ENCODE data around the gene USH1C. TPM values are rescaled to one million over a fixed set of nuclear protein-coding genes. Genes with fewer than 3 reads are reported as not detected.

USH1C gene
- total RNA-seq, 4 donors from 2014 or later, result 0.29 to 3.2 TPM; not detected in 2

- no peak for DNase-seq (ENCODE audit: low spot score in 2 of 2)
- H3K4me3 ChIP-seq (ENCODE audit: low read depth, poor library complexity, severe bottlenecking), result no peak overlapping the region
- no peak for TF ChIP-seq POLR2A (IDR thresholded peaks at IDR 0.05)
- TF ChIP-seq, protein P1, sequence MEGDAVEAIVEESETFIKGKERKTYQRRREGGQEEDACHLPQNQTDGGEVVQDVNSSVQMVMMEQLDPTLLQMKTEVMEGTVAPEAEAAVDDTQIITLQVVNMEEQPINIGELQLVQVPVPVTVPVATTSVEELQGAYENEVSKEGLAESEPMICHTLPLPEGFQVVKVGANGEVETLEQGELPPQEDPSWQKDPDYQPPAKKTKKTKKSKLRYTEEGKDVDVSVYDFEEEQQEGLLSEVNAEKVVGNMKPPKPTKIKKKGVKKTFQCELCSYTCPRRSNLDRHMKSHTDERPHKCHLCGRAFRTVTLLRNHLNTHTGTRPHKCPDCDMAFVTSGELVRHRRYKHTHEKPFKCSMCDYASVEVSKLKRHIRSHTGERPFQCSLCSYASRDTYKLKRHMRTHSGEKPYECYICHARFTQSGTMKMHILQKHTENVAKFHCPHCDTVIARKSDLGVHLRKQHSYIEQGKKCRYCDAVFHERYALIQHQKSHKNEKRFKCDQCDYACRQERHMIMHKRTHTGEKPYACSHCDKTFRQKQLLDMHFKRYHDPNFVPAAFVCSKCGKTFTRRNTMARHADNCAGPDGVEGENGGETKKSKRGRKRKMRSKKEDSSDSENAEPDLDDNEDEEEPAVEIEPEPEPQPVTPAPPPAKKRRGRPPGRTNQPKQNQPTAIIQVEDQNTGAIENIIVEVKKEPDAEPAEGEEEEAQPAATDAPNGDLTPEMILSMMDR (IDR thresholded peaks at IDR 0.05), result no peak
- 83 to 84% methylated on average over 16 to 17 of the region's 17 CpGs for WGBS, 2 donors
- intact Hi-C loops (cut with DNase I; ENCODE audit: low total_unique reads), result no loop called here
These were observed 21.6 kb downstream of the USH1C start for GRCh38 chr11:17522655-17523054.

DNA sequence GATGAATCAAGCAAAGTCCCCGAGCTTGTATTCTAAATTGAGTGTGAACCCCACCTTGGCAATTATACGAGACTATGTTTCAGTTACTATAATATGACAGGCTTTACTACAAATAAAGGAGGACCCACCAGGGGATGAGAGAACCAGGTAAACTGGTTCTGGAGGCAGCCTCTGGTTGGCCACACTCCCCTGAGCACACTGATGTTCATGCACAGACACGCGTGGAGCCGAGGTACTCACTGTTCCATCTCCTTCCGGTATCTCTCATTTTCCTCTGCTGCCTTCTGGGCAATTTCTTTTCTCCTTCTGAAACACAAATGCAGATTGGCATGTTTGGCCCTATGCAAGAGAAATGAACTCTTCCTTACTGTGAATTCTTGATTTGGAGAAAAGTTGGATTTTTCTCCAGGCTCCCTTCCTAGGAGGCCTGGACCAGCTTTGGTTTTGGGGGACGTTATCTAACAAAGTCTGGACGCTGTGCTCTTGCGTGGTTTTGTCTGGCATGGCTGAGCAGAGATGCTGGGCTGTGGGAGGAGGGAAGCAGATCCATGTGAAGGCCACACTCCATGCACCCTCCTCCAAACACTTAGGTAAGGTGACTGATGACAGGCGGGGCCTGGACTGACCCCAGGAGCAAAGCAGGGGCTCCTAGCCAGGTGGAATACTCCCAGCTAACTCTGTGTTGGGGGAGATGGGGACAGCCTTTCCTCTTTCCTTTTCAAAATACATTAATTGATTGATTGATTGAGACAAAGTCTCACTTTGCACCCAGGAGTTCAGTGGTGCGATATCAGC, 22.9 kb downstream of the USH1C start:
- intact Hi-C loops (cut with DNase I; ENCODE audit: low total_unique reads), result no loop called here
- no peak overlapping the region for H3K4me3 ChIP-seq (ENCODE audit: low read depth, poor library complexity, severe bottlenecking)
- WGBS, 2 donors, result 64 to 65% methylated on average over 11 of the region's 11 CpGs
- TF ChIP-seq, protein P1 (IDR thresholded peaks at IDR 0.05), result no peak
- no peak for TF ChIP-seq POLR2A (IDR thresholded peaks at IDR 0.05)
- no peak for DNase-seq (ENCODE audit: low spot score in 2 of 2)

- intact Hi-C loops (cut with DNase I; ENCODE audit: low total_unique reads), result no loop called here
These were observed 24.9 kb downstream of the USH1C start for GRCh38 chr11:17519061-17519885.

DNA sequence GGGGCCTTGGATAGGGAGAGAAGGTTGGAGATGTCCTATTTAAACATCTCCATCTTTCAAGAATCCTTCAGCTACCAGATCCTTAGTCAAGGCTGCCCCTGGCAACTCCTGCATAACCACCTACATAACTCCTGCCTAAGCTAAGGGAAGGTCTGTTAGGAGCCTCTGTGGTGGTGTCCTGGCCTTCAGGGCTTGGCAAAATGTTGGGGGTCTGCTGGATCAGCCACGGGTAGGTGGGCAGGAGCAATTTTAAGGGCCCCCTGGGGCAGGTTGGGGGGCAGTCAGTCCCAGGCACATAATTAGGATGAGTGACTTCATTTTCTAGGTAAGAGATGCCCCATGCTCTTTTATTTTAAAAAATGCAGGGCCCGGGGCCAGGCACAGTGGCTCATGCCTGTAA, 25.9 kb downstream of the USH1C start:
- TF ChIP-seq, protein P1 (IDR thresholded peaks at IDR 0.05), result no peak
- TF ChIP-seq POLR2A (IDR thresholded peaks at IDR 0.05), result no peak
- intact Hi-C loops (cut with DNase I; ENCODE audit: low total_unique reads), result no loop called here
- no peak for DNase-seq (ENCODE audit: low spot score in 2 of 2)
- 72 to 73% methylated on average over 2 of the region's 2 CpGs for whole genome bisulfite sequencing, 2 donors
- no peak overlapping the region for H3K4me3 ChIP-seq (ENCODE audit: low read depth, poor library complexity, severe bottlenecking)

More at GRCh38 chr11:17519061-17519885, 24.9 kb downstream of the USH1C start:
- 89 to 90% methylated on average over 7 of the region's 7 CpGs for WGBS, 2 donors
- DNase-seq (ENCODE audit: low spot score in 2 of 2), result no peak
- no peak overlapping the region for H3K4me3 ChIP-seq (ENCODE audit: low read depth, poor library complexity, severe bottlenecking)
- TF ChIP-seq POLR2A (IDR thresholded peaks at IDR 0.05), result no peak
- TF ChIP-seq, protein P1 (IDR thresholded peaks at IDR 0.05), result no peak

DNA sequence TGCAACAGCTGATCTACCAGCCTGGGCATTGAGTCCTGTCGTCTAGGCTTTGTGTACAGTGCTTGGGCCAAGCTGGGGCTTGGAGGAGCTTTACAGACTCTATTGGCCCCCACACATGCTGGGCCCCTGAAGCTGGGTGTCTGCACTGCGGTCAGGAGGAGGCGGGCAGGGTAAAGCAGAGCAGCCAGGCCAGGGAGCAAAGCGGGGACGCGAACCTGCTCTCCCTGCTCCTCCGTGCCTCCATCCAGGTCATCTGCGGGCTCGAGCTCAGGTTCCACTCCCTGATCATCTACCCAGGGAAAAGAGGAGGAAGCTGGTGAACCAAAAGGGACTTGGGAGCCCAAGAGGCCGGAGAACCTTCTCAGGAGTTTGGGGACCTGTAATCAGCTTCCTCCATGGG, 27.0 kb downstream of the USH1C start:
- DNase-seq (ENCODE audit: low spot score in 2 of 2), result no peak
- no peak overlapping the region for H3K4me3 ChIP-seq (ENCODE audit: low read depth, poor library complexity, severe bottlenecking)
- TF ChIP-seq, protein P1 (IDR thresholded peaks at IDR 0.05), result no peak
- no peak for TF ChIP-seq POLR2A (IDR thresholded peaks at IDR 0.05)
- intact Hi-C loops (cut with DNase I; ENCODE audit: low total_unique reads), result no loop called here
- WGBS, 2 donors, result 83 to 96% methylated on average over 10 of the region's 10 CpGs
